Skin of body (tissue), 2 donors: ENCODE data around the gene FHL2. TPM values are rescaled to one million over a fixed set of nuclear protein-coding genes. Genes with fewer than 3 reads are reported as not detected.

Experiments used
- DNase-seq: peaks from one replicate; lab custom pipeline; 2025; lab: John Stamatoyannopoulos, UW
- total RNA-seq: library from RNA; depleted of rRNA; stranded (reverse); fragments of >200 nt; gene quantifications from one replicate; pipeline ENCODE4 v1.2.3, GENCODE V29; 2014

FHL2 gene
- total RNA-seq, 1 donor from 2014 or later, result 31.5 TPM

DNA sequence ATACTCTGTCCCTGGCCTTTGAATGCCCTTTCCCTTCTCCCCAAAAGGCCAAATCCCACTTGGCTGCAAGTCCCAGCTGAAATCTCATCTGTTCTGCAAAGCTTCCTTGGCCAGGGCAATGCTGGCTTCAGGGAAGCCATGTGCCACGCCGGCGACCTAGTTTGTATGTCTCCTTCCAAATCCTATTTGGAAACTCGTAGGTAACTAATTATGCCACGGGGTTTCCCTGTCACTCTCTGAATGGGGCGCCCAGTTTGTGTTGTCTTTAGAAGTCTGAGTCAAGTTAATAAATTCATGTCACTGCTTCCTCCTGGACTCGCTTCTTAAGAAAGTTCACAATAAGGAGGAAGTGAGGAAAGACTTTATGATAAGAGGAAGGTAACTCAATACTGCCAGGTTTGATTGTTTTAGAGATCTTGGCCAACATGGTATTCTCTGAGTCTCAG, 19.1 kb downstream of the FHL2 start:
- no peak for DNase-seq

DNA sequence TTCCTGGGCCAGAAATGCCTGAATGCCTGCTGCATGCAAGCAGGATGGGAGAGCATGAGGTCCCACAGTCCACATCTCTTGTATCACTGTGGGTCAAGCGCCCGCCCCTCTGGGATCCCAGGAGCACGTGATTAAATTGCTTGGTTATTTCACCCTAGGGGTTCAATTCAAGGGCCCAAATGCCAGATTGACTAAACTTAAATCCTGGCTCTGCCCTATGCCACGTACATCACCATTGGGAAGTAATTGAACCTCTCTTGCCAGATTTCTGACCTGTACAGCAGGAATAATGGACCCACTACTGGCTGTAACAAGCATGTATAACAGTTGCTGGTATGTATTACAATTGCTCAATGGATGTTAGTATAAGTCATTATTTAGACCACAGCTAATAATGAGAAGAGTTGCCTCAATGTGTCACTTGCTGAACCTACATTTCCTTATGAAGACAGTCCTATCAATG, 19.9 kb downstream of the FHL2 start:
- no peak for DNase-seq

DNA sequence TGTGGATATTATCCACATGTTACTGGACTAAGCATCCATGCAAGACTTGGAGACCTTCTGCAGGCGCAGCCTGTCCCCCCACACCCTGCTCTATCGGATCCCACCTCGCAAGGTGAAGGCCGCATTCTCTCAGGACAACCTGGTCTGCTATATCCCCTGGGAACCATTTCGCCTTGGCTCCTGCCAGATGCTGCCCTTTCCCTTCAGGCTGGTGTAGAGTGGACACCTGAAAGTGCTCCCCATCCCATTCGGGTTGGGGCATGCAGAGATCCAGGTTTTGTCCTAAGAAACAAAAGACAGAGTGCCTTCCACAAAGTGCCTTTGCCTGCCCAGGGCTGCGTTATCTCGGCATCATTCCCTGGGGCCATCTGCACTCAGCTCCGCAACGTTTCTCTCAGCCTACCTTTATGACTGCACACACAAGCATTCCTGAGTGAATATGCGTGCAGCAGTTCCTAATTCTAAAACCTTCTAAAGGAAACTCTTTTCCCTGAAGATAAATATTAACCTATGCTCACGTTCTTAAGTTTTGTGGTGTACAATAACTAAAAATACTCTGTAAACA, 20.5 kb downstream of the FHL2 start:
- DNase-seq, result no peak

DNA sequence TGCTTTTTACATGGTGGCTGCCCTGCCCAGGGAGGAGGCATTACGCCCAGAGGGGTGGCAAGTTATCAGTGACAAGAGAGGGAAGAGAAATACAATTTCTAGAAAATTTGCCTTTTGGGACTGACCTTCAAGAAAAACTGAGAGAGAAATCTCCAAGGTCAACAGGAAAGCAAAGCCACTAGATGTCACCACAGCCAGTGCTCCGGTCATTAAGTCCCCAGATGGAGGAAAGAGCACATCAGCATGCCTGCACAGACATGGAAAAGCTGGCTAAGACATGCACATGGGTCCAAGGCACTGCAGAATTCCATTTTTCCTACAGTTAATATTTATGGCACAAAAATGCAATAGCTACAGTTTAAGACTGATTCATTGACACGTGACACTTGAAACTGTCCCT, 21.0 kb downstream of the FHL2 start:
- DNase-seq, result no peak

DNA sequence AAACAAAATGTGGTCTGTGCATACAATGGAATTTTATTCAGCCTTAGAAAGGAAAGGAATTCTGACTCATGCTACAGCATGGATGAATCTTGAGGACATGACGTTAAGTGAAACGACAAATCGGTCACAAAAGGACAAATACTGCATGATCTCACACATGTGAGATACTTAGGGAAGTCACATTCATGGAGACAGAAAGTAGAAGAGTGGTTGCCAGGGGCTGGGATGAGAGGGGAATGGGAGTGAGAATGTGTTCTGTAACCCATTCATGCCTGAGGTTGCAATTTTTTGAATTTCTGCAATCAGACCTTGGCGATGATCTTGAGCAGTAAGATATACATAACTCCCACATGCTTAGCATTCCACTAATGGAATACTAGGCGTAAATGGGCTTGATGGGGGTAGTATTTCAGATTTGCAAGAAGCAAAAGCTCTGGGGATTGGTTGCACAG, 22.0 kb downstream of the FHL2 start:
- no peak for DNase-seq

DNA sequence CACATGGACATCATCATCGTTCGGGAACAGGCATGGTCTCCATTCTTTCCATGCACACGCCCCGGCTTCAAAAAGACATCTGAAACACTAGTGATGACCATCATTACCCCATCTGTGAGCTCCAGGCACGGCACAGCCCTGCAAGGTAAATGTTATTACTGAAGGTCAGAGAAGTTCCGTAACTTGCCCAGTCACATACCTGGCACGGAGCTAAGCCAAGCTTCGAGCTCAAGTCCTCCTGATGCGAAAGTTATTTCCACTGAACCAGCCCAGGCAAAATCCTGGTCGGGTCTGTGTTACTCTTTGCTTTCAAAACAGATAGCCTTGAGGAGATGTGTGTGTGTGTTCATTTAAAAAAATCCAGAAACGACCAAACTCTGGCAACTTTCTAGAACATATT, 22.8 kb downstream of the FHL2 start:
- DNase-seq, result no peak

DNA sequence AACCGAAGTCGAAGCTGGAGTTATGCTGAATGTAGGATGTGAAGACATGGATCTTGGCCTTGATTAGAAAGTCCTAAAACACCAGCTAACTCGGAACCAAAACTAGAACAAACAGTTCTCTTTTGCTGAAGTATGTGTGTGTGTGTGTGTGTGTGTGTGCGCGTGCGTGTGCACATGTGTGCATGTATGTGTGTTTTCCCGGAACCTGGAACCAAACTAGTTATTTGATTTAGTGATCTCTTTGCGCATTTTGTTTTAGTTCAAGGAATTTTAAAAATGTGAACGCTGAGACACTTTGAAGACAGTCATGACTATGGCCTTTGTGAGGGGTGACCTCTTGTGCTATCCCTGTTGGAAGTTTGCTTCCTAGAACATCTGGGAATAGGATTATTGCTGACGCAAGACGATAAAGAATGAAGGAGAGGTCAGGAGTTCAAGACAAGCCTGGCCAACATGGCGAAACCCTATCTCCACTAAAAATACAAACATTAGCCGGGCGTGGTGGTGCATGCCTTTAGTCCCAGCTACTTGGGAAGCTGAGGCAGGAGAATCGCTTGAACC, 23.8 kb downstream of the FHL2 start:
- DNase-seq, result no peak

DNA sequence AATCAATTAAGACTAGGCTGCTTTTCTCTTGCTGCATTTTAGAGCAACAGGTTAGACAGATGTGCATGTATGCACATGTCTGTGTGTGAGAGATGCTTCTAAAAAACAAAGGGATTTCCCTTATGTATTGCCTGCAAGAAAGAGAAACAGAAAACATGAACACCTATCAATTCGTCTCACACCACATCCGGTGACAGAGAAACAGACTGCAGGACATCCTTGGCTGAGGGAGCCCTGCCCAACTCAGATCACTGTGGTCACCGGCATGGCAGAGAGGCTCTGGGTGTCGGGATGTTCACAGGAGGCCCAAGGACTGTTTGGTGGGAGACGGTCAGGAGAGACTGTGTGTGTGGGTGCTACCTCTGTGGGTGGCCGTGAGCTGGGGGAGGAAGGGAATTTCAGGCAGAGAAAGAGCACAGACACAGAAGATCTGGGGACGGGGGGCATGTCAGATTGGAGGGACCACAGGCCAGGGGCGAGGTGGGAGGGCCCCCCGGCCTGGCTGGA, 24.9 kb downstream of the FHL2 start:
- DNase-seq, result no peak

DNA sequence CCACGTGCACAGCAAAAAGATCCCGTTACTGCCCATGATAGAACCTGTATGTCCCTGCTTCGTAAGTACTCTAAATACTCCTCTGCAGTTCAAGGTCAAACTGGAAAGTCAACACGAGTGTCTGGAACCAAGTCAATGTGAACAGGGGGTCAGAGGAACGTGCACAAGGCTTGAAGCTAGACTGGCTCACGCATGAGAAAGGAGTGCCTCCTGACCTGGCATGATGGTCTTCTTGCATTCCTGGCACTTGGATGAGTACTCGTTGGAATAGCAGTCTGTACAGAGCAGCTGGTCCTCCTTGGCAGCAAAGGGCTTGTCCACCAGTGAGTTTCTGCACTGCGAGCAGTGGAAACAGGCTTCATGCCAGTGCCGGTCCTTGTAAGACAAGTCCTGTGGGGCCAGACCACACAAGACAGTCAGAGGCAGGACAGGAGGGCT, 25.5 kb downstream of the FHL2 start:
- no peak for DNase-seq

DNA sequence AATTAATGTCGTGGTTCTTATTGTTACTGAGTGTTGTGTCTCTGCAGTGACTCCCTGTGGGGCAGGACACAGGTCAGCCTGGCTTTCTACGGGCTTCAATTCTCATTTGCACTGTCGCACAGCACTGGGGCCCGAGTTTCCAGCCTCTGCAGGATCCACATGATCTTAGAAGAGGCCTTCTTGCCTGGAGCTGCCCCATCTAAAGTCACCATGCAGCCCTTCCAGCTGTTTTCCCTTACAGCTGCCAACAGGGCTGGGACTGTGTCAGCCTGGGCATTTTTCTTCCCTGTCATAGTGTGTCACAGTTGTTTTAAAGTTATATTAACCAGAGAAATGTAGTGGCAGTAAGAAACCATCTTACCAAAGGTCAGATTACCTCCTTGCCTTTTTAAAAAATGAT, 27.0 kb downstream of the FHL2 start:
- DNase-seq, result no peak

DNA sequence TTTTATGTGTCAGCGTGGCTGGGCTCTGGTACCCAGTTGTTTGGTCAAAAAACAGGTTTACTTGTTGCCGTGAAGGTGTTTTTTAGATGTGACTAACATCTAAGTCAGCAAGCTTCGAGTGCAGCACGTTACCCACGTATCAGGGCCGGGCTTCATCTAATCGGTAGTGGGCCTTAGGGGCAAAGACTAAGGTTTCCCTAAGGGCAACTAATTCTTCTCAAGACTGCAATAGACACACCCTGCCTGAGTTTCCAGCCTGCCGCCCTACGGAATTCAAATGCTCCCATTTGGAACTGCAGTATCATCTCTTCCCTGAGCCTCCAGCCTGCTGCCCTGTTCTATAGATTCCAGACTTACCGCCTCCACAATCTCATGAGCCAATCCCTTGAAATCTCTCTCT, 27.7 kb downstream of the FHL2 start:
- no peak for DNase-seq

DNA sequence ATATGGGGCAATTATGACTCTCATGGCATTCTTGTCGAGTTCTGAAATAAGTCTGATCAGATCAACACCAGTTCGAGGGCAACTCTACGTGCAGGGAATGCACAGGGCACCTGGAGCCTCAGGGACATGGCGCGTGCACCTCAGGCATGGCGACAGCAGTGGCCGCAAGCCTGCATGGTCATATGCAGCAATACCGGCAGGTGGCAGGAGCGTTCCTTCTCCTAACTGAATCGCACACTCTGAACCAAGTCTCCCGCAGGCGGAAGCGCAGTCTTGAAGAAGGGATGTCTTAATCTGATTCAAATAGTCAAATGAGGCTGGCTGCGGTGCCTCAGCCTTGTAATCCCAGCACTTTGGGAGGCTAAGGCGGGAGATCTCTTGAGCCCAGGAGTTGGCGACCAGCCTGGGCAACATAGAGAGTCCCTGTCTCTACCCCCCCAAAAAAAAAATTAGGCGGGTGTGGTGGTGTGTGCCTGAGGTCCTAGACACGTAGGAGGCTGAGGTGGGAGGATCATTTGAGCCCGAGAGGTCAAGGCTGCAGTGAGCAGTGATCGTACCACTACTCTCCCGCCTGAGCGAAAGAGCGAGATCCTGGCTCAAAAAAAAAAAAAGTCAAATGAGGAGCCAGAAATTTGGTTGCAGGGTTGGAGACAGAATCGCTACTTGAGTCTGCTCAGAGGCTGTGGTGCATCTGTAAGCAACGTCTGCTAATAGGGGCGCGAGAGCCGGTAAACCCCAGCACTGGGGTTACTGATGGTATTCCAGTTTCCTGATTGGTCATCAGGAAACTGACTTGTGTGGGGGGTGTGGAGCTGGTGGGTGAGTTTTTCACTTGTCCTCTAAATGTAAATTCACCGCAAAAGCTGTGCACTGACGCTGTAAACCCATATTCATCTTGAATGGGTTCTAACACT, 28.8 kb downstream of the FHL2 start:
- peak; percentile 81 for DNase-seq

DNA sequence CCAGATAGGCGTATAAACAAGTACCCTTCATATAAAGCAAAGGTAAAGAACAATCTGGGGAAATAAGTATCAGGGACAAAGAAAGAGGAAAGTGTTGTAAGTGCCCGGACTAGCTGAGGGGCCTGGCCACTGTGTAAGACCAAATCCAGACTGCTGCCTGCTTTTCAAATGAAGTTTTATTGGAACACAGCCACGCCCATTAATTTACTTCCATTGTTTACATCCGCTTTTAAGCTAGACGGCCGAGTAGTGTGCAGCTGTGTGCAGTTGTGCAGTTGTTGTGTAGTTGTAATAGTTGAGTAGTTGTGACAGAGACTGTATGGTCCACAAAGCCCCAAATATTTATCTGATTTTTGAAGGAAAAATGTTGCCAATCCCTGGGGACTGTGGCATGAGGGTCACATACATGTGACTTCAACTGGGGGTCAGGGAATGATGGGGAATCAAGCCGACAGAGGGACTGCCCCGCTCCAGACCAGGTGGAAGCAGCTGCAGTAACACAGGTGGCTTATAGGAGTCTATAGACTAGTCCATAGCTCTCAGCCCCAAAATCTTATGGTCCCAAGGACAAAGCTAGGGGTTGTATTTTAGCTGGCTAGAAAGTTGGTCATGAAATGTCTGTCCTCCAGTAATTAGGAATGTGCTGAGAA, 30.0 kb downstream of the FHL2 start:
- no peak for DNase-seq

DNA sequence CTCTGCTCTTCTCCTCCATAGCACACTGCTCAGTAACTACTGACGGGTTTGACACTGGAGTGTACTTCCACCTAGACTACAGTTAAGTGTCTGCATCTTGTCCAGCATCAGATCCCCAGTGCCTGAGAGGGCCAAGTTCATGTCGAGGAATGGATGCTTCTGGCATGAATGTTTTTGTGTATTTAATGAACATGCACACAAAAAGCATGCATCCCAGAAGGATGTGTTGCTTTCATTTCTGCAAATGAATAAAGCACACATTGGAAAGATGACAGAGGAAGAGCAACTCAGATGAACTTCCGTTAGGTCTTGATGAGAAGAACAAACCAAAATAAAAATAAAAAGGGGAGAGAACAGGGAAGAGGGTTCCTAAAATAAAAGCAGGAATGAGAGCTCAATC, 33.6 kb downstream of the FHL2 start:
- no peak for DNase-seq

DNA sequence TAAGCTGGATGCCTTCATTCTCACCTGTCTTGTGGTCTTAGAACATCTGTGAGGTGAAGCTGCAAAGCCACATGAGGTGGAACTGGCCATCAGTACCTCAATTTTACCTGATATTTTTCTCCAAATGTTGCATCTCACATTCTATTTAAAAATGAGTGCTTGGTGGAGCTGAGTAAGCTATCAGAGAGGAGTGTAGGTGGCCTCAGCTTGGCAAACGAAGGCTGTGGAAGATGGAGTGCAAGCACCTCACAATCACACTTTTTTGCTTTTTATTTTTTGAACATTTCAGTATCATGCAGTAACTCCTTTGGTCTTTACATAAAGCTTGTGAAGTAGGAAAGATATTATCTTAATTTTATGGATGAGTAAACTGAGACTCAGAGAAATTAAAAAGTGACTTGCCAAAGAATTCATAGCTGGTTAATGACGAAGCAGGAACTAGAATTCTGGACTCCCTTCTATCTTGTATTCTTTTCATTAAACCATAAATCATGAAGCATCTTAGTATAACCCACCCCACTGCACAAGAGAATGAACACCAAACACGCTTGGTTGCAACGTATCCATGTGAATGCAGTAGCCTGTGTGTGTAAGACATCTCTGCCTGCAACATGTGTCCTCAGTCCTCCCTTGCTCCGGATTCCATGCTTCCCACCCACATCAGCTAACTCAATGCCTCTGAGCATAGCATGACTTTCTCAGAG, 34.3 kb downstream of the FHL2 start:
- DNase-seq, result no peak

DNA sequence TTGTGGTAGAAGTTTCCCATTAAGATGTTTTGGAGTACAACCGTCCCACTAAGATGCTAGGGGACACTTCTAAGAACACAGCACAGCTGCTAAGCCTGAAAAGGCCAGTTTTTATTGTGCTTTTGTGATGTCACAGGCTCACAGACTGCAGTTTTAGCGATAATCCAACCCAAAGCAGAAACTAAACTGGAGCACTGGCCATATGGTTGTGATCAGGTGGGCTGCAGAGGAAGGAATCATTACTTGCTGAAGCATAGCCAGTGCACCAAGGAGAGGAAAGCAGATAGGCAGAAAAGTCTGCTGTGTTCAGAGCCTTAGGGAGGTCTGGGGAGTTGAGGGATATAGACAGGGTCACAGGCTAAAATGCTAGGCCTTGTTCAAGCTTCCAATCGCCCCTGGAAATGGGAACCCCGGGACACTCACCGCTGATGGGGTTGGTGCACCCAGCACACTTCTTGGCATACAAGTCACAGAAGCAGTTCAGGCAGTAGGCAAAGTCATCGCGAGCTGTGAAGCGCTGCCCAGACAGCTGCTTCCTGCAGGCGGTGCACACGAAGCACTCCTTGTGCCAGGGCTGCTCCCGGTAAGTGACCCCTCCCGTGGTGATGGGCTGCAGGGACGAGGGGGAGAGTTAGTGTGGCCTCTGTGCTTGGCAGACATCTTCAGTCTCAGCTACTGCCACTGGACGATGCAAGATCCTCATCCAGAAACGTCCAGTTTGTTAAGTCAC, 35.8 kb downstream of the FHL2 start:
- DNase-seq, result no peak

DNA sequence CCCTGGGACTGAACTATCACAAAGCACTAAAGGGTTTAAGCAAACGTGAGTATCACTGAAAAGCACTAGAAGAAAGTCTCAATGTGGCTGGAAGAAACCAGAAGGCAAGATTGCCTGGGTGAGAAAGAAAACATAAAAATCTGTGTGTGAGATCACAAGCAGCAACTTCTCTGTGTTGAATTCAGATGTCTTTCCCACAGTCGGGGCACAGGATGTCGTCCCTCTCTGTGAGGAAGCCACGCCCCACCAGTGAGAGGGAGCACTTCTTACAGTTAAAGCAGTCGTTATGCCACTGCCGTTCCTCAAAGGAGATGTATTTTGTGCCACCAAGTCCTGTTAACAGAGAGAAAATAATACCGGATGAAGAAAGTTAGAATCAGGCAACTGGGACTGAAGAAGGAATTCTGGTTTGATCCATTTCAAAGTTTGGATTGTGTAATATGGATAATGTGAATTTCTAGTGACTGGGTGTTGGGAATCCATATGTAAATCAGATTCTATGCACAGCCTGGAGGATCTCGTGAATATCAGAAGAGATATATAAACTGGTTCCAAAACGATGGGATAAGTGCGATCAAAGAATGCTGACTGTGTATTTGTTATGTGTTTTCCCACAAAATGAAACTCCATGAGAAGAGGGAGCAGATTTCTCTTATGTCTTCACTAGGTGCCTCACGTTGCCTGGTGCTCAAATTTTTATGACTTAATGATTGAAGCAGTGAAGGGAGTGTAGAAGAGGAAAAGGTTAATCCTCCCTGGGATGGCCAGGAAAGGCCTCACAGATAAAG, 37.6 kb downstream of the FHL2 start:
- DNase-seq, result no peak

DNA sequence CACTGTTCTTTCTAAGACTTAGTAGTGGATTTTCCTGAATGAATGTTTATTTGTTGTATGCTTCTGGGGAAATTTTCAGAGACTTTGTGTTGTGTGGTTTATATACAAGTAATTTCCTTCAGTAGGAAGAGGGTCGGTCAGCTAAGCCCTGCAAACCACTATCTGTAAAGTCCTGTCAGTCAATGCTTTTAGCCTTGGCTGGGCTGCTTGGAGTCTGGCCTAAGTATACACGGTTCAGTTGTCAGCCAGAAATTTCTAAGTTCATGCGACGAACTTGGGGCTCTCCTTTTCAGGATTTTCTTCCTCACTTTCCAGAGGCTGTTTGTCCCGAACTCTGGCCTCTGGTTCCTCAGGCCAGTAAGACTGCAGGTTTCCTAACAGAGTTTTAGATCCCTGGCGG, 40.3 kb downstream of the FHL2 start:
- DNase-seq, result no peak

DNA sequence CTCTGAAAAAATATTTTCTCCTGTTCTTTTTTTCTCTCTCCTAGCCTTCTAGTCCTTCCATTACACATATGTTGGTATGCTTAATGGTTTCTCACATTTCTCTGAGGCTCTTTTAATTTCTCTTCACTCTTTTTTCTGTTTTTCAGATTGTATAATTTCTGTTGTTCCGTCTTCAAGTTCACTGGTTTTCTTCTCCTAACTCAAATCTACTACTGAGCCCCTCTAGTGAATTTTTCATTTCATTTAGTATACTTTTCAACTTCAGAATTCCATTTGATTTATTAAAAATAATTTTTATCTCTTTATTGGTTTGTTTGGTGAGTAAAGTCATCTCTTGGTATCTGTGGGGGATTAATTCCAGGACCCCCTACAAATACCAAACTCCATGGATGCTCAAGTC, 41.7 kb downstream of the FHL2 start:
- no peak for DNase-seq
